PC-9 (cell line): ENCODE data around the gene ADAM23. TPM values are rescaled to one million over a fixed set of nuclear protein-coding genes. Genes with fewer than 3 reads are reported as not detected.

ENCODE experiments used
- BruUV-seq: library from RNA; stranded (reverse); fragments of 400-500 nt; replicated peaks from 2 replicates; lab custom pipeline; 2021; lab: Mats Ljungman, UMichigan
- CTCF ChIA-PET: fragments of 300-600 bp; sonication (Branson Sonifier 250); formaldehyde crosslinking; loops from one replicate; lab custom pipeline; 2022; ENCODE audit warnings: antibody characterized with exemption; lab: Charles Lee
- POLR2A ChIA-PET: fragments of 300-600 bp; sonication (Branson Sonifier 250); formaldehyde crosslinking; loops from one replicate; lab custom pipeline; 2022; ENCODE audit warnings: antibody characterized with exemption; ENCODE audit not compliant: unreplicated experiment; lab: Charles Lee
- DNase-seq, 2 experiments: peaks; one replicate each; pipeline versions ENCODE4 v3.0.0 to v3.0.0-alpha.2; 2015 to 2022; ENCODE audit warnings: mixed read lengths in 1 of 2
- H2AFZ ChIP-seq: fragments of 200-600 bp; sonication (generic); 2 replicates; pipeline ENCODE4 v1.8.1; 2017; ENCODE audit warnings: antibody characterized with exemption
- H3F3A ChIP-seq: fragments of 200-600 bp; sonication (generic); 2 replicates; pipeline ENCODE4 v1.8.1; 2017; ENCODE audit warnings: antibody characterized with exemption, mild to moderate bottlenecking, low read depth; ENCODE audit not compliant: insufficient read depth
- H3K27ac ChIP-seq: fragments of 200-600 bp; sonication (generic); 2 replicates; pipeline ENCODE4 v1.6.1; 2016; ENCODE audit warnings: mixed run types
- H3K27me3 ChIP-seq: fragments of 200-600 bp; sonication (generic); 2 replicates; pipeline ENCODE4 v1.6.1; 2016; ENCODE audit warnings: low read depth, mixed run types; ENCODE audit not compliant: insufficient read depth
- H3K36me3 ChIP-seq: fragments of 200-600 bp; sonication (generic); 2 replicates; pipeline ENCODE4 v1.6.1; 2016; ENCODE audit warnings: low read depth, mixed run types
- H3K4me1 ChIP-seq: fragments of 200-600 bp; sonication (generic); replicated peaks from 2 replicates; pipeline ENCODE4 v1.6.1; 2016; ENCODE audit warnings: mixed run types; ENCODE audit not compliant: insufficient read depth
- H3K4me2 ChIP-seq: fragments of 200-600 bp; sonication (generic); 2 replicates; pipeline ENCODE4 v1.6.1; 2017; ENCODE audit warnings: mixed run types
- H3K4me3 ChIP-seq: fragments of 200-600 bp; sonication (generic); 2 replicates; pipeline ENCODE4 v1.6.1; 2016; ENCODE audit warnings: mixed run types
- H3K79me2 ChIP-seq: fragments of 200-600 bp; sonication (generic); 2 replicates; pipeline ENCODE4 v1.6.1; 2017; ENCODE audit warnings: low read depth, mixed run types
- H3K9me2 ChIP-seq: fragments of 200-600 bp; sonication (generic); 2 replicates; pipeline ENCODE4 v1.8.1; 2017; ENCODE audit warnings: mild to moderate bottlenecking; ENCODE audit not compliant: insufficient read depth
- H3K9me3 ChIP-seq: fragments of 200-600 bp; sonication (generic); 2 replicates; pipeline ENCODE4 v1.8.1; 2016; ENCODE audit warnings: low read depth; ENCODE audit not compliant: insufficient read depth
- H4K20me1 ChIP-seq: fragments of 200-600 bp; sonication (generic); 2 replicates; pipeline ENCODE4 v1.8.1; 2017; ENCODE audit not compliant: insufficient read depth
- CTCF ChIP-seq: fragments of 200-600 bp; sonication (generic); conservative IDR thresholded peaks from 2 replicates; pipeline ENCODE4 v1.6.1; 2017; ENCODE audit warnings: mixed run types, antibody characterized with exemption, mild to moderate bottlenecking, moderate library complexity
- EZH2 ChIP-seq: fragments of 200-600 bp; sonication (generic); IDR thresholded peaks from 2 replicates; pipeline ENCODE4 v1.8.0; 2017; ENCODE audit warnings: antibody characterized with exemption, low read depth
- intact Hi-C: fragments of 100-400 bp; cut with micrococcal nuclease; formaldehyde crosslinking; loops from one replicate; pipeline ENCODE4 v1.10.0; 2022; ENCODE audit not compliant: unreplicated experiment
- total RNA-seq: library from RNA; stranded (reverse); gene quantifications from 2 replicates; pipeline ENCODE4 v1.2.3, GENCODE V29; 2021

Gene ADAM23
- total RNA-seq, 1 experiment from 2014 or later = 12.0 TPM

- ChIA-PET CTCF (interaction anchor here (0.6 kb wide), 1 partner anchor 9 kb away, joined by 3 read pairs; no protein-coding TSS in a partner anchor), POLR2A (no interaction called here)
- Histone ChIP-seq H3K27ac (no peak overlapping the region), H3K79me2 (no peaks in the 10 kb centered on the region), H3K36me3 (no peaks in the 10 kb centered on the region), H3K4me2 (no peak overlapping the region), H3K4me1 (no peaks in the 10 kb centered on the region; the same call in 1 of the 2 replicates), H3K4me3 (no peak overlapping the region), H3K9me3 (no peaks in the 10 kb centered on the region), H3K27me3 (no peaks in the 10 kb centered on the region), H2AFZ (no peak overlapping the region), H4K20me1 (no peaks in the 10 kb centered on the region), H3K9me2 (no peaks in the 10 kb centered on the region), H3F3A (peaks cover 6% of the 10 kb centered on the region; the same call in 1 of the 2 replicates)
- no peak for DNase-seq
- BruUV-seq = no TSS peak
- TF ChIP-seq CTCF = no peak
- intact Hi-C loops = no loop called here
Measured at GRCh38 chr2:206611736-206612135, 168.4 kb downstream of the ADAM23 start.

GRCh38 chr2:206614811-206615210 lies 171.5 kb downstream of the ADAM23 start:
- Histone ChIP-seq H3F3A (peaks cover 6% of the 10 kb centered on the region; the same call in 1 of the 2 replicates), H3K9me3 (no peaks in the 10 kb centered on the region), H3K4me1 (no peaks in the 10 kb centered on the region; the same call in 1 of the 2 replicates), H2AFZ (peak overlapping the region; percentile 58; the same call in 1 of the 2 replicates), H3K9me2 (no peaks in the 10 kb centered on the region), H3K4me3 (no peak overlapping the region), H3K27ac (no peak overlapping the region), H3K79me2 (no peaks in the 10 kb centered on the region), H3K4me2 (no peak overlapping the region), H4K20me1 (no peaks in the 10 kb centered on the region), H3K36me3 (no peaks in the 10 kb centered on the region), H3K27me3 (no peaks in the 10 kb centered on the region)
- TF ChIP-seq CTCF = no peak
- no peak for TF ChIP-seq EZH2
- ChIA-PET CTCF (no interaction called here), POLR2A (interaction anchor here (0.6 kb wide), 2 partner anchors 29 to 35 kb away, joined by 3 to 5 read pairs; no protein-coding TSS in a partner anchor)
- BruUV-seq = no TSS peak
- intact Hi-C loops = no loop called here
- peak in 1 of 2 experiments; percentile 51 for DNase-seq

- H3K9me3 ChIP-seq = no peaks in the 10 kb centered on the region
- no peaks in the 10 kb centered on the region for H3K27me3 ChIP-seq
- H4K20me1 ChIP-seq = no peaks in the 10 kb centered on the region
- H3K27ac ChIP-seq = peak overlapping the region; percentile 32; the same call in 1 of the 2 replicates
- no peak overlapping the region for H3K4me2 ChIP-seq
- peaks cover 6% of the 10 kb centered on the region; the same call in 1 of the 2 replicates for H3F3A ChIP-seq
- ChIA-PET POLR2A (interaction anchor here (0.6 kb wide), 1 partner anchor 30 kb away, joined by 5 read pairs; no protein-coding TSS in a partner anchor), CTCF (no interaction called here)
- H3K36me3 ChIP-seq = no peaks in the 10 kb centered on the region
- H3K4me1 ChIP-seq = no peaks in the 10 kb centered on the region; the same call in 1 of the 2 replicates
- no peak for TF ChIP-seq EZH2
- DNase-seq = no peak
- intact Hi-C loops = no loop called here
- H3K4me3 ChIP-seq = no peak overlapping the region
- no peaks in the 10 kb centered on the region for H3K79me2 ChIP-seq
- BruUV-seq = TSS peak; percentile 50
- no peaks in the 10 kb centered on the region for H3K9me2 ChIP-seq
- H2AFZ ChIP-seq = no peak overlapping the region
Measured at GRCh38 chr2:206615417-206616089, 172.2 kb downstream of the ADAM23 start.
